ENCODE data around the gene CTTN. TPM values are rescaled to one million over a fixed set of nuclear protein-coding genes. Genes with fewer than 3 reads are reported as not detected.

Gene CTTN
- total and polyA plus RNA-seq, 8 donors = 69.8 to 390 (median 289) TPM

GRCh38 chr11:70410276-70411205 lies 12.2 kb downstream of the CTTN start:
- TF ChIP-seq EP300 (IDR thresholded peaks at IDR 0.05) (no peak), CTCF (IDR thresholded peaks at IDR 0.05) (no peak), POLR2A (IDR thresholded peaks at IDR 0.05) (no peak), POLR2AphosphoS5 (IDR thresholded peaks at IDR 0.05) (no peak)
- Histone ChIP-seq H3K27me3 (peaks cover 0 to 5% (median 0%) of the 10 kb centered on the region in 3 donors), H3K27ac (no peak overlapping the region), H3K9me3 (no peaks in the 10 kb centered on the region), H3K4me3 (no peak overlapping the region), H3K4me1 (no peaks in the 10 kb centered on the region), H3K36me3 (peaks cover 77 to 100% (median 100%) of the 10 kb centered on the region in 4 donors)
- DNase-seq = no peak
- intact Hi-C loops (cut with DNase I; ENCODE audit: low total_unique reads) = no loop called here
- WGBS, 5 donors = 80 to 91% (median 85%) methylated on average over 29 of the region's 29 CpGs

- Histone ChIP-seq H3K36me3 (peaks cover 90 to 100% (median 100%) of the 10 kb centered on the region in 4 donors), H3K9me3 (no peaks in the 10 kb centered on the region), H3K4me3 (no peak overlapping the region), H3K27me3 (peaks cover 0 to 5% (median 0%) of the 10 kb centered on the region in 3 donors), H3K4me1 (no peaks in the 10 kb centered on the region), H3K27ac (no peak overlapping the region)
- no peak for DNase-seq
- TF ChIP-seq POLR2A (IDR thresholded peaks at IDR 0.05) = no peak
- TF ChIP-seq CTCF (IDR thresholded peaks at IDR 0.05) = no peak
- no peak for TF ChIP-seq POLR2AphosphoS5 (IDR thresholded peaks at IDR 0.05)
- no peak for TF ChIP-seq EP300 (IDR thresholded peaks at IDR 0.05)
- intact Hi-C loops (cut with DNase I; ENCODE audit: low total_unique reads) = no loop called here
- WGBS, 5 donors = 88 to 99% (median 96%) methylated on average over 8 to 15 of the region's 15 CpGs
Measured at GRCh38 chr11:70411713-70412452, 13.6 kb downstream of the CTTN start.

GRCh38 chr11:70413151-70413550 lies 14.8 kb downstream of the CTTN start:
- Histone ChIP-seq H3K4me1 (no peaks in the 10 kb centered on the region), H3K27me3 (peaks cover 0 to 5% (median 0%) of the 10 kb centered on the region in 3 donors), H3K36me3 (peaks cover 87 to 100% (median 100%) of the 10 kb centered on the region in 4 donors), H3K4me3 (no peak overlapping the region), H3K27ac (no peak overlapping the region), H3K9me3 (no peaks in the 10 kb centered on the region)
- DNase-seq = no peak
- intact Hi-C loops (cut with DNase I; ENCODE audit: low total_unique reads) = no loop called here
- TF ChIP-seq CTCF (IDR thresholded peaks at IDR 0.05) = no peak
- TF ChIP-seq POLR2A (IDR thresholded peaks at IDR 0.05) = no peak
- no peak for TF ChIP-seq POLR2AphosphoS5 (IDR thresholded peaks at IDR 0.05)
- TF ChIP-seq EP300 (IDR thresholded peaks at IDR 0.05) = no peak
- WGBS, 5 donors = 87 to 97% (median 90%) methylated on average over 8 to 10 of the region's 10 CpGs

GRCh38 chr11:70414341-70415100 lies 16.2 kb downstream of the CTTN start:
- Histone ChIP-seq H3K4me3 (no peak overlapping the region), H3K27ac (no peak overlapping the region), H3K27me3 (peaks cover 0 to 2% (median 0%) of the 10 kb centered on the region in 3 donors), H3K9me3 (no peaks in the 10 kb centered on the region), H3K4me1 (no peaks in the 10 kb centered on the region), H3K36me3 (peaks cover 92 to 100% (median 100%) of the 10 kb centered on the region in 4 donors)
- TF ChIP-seq POLR2AphosphoS5 (IDR thresholded peaks at IDR 0.05) (no peak), EP300 (IDR thresholded peaks at IDR 0.05) (no peak), POLR2A (IDR thresholded peaks at IDR 0.05) (no peak), CTCF (IDR thresholded peaks at IDR 0.05) (no peak)
- WGBS, 5 donors = 93 to 96% (median 95%) methylated on average over 12 to 28 of the region's 28 CpGs
- intact Hi-C loops (cut with DNase I; ENCODE audit: low total_unique reads) = no loop called here
- DNase-seq = no peak
